GM19372 (cell line): ENCODE measurements around the gene ACSF3.

Source experiments
- ATAC-seq: cut with Tn5 transposase; IDR thresholded peaks from one replicate; pipeline ENCODE4 v1.9.1; 2021; ENCODE audit warnings: mild to moderate bottlenecking, low read depth, moderate library complexity; ENCODE audit not compliant: unreplicated experiment

ACSF3 gene

DNA sequence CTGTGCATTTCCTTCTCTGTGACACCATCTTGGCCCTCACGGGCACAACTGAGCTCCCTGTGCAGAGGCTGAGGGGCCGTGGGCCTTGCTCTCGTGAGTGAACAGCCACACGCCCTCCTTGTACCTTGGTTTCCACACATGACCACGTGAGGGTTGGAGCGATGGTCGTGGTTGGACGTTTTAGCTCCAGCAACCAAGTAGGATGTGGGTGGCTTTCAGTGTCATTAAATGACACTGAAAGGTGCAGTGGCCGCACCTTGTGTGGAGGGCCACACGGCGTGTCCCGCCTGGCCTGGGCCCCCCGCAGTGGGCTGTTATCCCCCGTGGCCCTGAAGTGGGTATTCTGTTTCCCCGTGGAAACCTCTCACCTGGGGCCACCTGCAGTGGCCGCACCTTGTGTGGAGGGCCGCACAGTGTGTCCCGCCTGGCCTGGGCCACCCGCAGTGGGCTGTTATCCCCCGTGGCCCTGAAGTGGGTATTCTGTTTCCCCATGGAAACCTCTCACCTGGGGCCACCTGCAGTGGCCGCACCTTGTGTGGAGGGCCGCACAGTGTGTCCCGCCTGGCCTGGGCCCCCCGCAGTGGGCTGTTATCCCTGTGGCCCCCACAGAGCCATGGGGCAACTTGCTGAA, 28.2 kb downstream of the ACSF3 start:
- ATAC-seq = no peak

- ATAC-seq = no peak
Measured at GRCh38 chr16:89122322-89122851, 28.7 kb downstream of the ACSF3 start.

GRCh38 chr16:89123001-89123830, 29.6 kb downstream of the ACSF3 start:
- no peak for ATAC-seq

DNA sequence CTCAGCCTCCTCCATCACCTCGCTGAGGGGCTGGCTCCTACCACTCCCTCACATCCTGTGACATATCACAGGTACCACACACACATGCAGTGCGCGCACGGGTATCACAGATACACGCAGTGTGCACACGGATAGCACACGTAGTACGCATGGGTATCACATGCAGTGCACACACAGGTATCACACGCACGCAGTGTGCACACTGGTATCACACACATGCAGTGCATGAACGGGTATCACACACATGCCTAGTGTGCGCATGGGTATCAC, 30.1 kb downstream of the ACSF3 start:
- no peak for ATAC-seq

GRCh38 chr16:89129378-89129777, 35.7 kb downstream of the ACSF3 start:
- ATAC-seq = no peak

GRCh38 chr16:89130448-89130847, 36.8 kb downstream of the ACSF3 start:
- ATAC-seq = no peak

DNA sequence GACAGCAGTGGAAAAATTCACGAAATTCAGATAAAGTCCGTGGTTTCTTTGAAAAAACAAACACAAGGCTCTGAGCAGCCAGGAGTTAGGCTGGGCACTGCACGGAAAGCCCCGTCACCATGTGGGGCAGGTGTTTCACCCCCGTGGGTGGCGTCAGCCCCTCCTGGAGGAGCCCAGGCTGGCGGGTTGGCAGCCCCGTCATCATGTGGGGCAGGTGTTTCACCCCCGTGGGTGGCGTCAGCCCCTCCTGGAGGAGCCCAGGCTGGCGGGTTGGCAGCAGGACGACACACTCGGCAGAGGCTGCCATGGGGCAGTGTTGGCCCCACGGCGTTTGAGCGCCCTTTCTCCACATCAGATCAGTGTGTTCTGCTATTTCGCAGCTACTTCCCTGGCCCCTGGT, 38.1 kb downstream of the ACSF3 start:
- no peak for ATAC-seq

GRCh38 chr16:89132194-89133005, 38.7 kb downstream of the ACSF3 start:
- no peak for ATAC-seq

DNA sequence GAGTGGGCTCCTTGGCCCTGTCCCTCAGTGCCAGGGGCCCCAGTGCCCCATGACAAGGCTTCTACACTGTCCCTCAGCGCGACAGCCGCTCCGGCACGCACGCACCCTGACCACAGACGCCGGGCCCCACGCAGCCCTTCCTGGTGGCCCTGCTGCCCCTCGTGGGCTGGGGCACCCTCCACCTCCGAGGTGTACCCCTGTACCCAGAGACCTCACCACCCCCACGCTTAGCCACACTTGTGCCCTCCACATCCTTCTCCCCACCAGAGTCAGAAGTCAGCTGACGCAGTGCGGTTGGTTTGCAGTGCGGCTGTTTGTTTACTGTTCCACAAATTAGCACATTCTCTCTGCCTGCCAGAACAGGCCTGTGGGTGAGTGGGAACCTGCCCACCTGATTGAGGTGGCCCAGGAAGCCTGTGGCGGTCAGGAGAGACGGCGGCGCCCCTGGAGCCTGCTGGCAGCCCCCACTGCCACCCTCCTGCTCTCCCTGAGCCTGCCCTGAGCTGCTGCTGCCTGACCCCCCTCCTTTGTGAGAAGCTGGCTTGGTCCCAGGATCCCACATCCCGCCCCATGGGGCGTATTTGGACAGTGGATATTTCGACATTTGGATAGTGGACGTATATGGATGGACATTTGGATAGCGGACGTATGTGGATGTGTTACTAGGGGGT, 39.9 kb downstream of the ACSF3 start:
- ATAC-seq = no peak

- no peak for ATAC-seq
Measured at GRCh38 chr16:89134269-89134668, 40.6 kb downstream of the ACSF3 start.

DNA sequence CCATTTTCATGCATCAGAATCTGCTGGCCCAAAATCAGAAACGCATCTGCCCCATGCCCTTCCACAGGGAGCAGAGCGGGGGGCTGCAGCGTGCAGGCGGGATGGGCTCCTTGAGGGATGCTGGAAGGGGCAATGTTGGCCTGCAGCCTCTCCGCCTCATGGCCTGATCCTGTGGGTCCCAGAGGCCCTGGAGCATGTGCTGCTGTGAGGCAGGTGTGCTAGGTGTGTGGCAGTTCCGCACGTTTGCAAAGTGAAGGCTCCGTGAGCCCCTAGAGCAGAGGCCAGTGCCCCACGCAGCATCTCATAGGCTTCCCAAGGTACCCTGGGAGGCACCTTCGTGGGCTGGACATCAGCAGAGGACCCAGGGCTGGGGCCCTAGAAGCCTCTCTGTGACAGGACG, 41.5 kb downstream of the ACSF3 start:
- ATAC-seq = no peak

- no peak for ATAC-seq
Measured at GRCh38 chr16:89135971-89136765, 42.5 kb downstream of the ACSF3 start.

GRCh38 chr16:89136931-89137330, 43.3 kb downstream of the ACSF3 start:
- no peak for ATAC-seq

DNA sequence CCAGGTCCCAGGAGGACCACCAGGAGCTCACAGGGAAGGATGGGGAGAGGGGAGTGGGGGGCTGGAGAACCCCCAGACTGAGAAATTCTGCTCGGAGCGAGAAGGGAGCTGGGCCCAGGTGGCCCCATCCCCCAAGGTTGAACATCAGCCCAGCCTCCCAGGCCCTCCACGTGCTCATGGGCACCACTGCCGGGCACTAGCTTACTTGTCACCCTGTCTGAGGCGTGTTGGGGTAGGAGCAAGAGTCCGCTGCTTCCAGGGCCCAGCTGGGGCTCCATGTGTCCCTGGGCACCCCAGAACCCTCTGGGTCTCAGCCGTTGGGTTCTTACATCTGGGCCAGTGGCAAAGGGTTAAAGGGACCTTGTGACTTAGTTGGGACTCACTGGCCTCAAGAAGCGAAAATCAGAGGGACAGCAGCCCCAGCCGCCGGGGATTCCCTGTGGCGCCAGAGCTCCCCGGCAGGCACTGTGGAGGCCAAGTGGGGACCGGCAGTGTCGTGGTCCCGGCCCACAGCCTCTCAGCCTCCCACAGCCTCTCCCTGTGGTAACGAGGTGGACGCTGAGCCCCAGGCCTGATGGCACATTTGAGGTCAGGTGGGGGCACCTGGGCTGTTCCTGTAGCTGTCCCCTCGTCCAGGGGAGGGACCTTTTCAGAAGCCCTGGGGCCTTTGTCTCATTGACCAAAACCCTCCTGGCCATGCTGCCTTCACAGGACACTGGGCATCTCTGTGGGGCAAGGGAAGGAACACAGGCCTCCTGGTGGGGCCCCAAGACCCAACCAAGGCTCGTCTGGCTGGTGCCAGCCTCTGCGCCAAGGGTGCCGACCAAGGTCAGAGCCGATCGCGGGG, 44.2 kb downstream of the ACSF3 start:
- ATAC-seq = no peak

GRCh38 chr16:89138513-89138795, 44.8 kb downstream of the ACSF3 start:
- ATAC-seq = no peak

DNA sequence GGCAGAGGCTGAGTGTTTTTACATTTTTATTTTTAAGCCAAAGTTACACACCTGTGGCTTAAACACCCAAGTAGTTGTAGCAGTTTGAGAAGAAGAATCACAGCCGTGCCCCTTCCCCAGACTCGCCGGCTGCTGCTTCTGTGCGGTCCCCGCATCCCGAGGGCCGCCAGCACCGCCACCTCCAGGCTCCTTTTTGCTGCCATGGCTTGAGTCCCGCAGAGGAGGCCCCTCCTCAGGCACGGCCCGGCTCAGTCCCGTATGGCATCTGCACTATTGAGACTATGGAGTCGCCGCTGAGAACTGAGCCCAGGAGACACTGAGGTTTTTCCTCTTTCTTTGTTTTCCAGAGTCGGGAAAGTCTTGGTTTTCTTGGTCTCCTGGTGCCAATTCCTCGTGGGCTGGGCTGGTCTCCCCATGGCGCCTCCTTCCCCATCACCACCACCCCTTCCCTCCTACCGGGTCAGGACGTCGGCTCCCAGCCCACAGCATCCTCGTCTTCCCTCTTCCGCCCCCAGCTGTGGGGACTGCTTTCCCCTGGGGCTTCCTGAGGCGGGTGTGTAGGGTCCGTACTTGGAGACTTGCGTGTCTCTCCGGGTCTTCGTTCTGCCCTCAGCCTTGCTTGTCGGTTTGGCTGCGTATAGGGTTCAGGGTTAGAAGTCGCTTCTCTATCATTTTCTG, 45.3 kb downstream of the ACSF3 start:
- no peak for ATAC-seq

DNA sequence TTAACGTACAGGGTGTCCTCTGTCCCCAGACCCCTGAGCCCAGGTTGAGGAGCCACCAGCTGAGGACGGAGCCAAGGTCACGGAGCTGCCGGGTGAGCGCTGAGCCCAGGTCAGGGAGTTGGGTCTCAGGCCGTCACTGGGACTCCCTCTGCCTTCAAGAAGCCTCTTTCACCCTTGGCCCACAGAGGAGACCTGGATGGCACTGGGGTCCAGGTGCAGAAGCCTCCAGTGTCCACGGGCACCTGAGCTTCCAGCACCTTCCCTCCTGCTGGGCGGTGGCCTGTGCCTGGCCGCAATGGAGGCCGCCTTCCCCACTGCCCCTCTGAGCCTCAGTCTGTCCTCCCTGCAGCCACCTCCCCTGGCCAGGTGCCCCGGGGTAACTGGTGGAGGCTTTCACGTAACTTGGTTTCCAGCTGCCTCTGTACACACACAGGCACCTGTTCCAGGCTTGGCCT, 46.3 kb downstream of the ACSF3 start:
- ATAC-seq = no peak

DNA sequence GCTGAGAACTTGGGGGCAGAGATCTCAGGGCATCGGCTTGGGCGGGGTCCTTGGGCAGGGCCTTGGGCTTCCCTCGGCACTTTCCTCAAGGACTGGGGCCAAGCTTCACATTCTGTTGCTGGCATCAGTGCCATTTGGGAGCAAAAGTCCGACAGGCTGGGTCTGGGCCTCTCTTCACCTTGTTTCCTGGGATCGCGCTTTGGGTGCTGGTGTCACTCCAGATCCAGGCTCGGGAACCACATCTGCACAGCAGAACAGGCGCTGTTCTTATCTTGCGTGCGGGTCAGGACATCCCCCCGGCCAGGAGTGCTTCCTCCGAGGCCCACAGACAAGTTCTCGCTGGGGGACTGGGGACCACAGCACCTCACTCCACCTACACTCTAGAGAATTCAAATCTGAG, 46.7 kb downstream of the ACSF3 start:
- no peak for ATAC-seq
